NCI-H526 treated with DMSO at 0.1 percent for 48 hours (cell line): ENCODE measurements around the gene PNPLA6.
"Not testable (repeated sequence)": the region's sequence is repeated elsewhere in the genome, so short reads cannot be mapped to it uniquely, and the experiment has no call there.

Source experiments
- DNase-seq: peaks from one replicate; lab custom pipeline; 2025; lab: John Stamatoyannopoulos, UW

The PNPLA6 gene

DNA sequence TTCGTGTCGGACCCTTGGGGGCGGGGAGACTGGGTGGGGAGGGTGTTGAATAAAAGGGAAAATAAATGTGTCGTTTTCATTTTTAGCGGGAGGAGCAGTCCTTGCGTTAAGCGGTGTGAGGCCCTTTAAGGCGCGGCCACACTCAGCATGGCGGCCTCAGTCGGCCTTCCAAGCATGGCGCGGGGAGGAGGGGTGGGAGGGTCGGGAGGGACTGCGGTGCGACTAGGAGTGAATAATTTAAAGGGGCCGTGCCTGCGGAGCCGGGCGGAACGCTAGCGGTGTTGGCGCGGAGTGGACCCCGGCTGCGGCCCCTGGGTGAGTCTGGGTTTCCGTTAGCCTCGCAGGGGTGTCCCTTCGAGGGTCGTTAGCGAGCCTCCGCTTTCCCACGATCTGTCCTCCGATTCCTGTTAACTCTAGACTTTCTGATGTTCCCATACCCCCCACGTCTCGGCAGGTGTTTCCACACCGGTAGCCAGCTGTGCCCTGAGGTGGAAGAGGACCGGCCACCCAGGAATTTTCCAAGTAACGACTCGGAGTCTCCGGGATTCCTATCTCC, 1.5 kb upstream of the PNPLA6 start:
- DNase-seq, result peak; percentile 29

DNA sequence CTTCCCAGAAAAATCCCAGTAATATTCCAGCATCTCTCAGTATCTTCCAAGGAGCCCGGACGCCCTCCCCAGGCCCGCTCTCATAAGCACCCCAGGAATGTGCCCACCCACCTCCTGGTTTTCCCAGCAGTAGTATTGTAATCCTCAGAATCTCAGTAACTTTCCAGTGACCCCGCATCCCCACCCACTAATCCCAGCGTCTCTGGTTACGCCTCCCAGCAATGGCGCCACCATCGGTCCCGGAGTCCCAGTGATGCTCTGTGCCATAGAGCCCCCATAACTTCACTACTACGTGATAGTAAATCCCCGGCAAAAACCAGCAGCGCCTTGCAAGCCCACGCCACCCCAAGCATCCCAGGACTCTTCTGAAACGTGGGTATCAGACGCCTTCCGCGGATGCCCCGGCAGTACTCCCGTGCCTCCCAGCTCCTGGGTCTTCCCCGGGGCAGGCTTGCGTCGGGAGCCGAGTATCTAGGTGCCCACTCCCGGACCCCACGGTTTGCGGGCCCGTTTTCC, 928 bp upstream of the PNPLA6 start:
- no peak for DNase-seq

GRCh38 chr19:7535998-7536695, 630 bp downstream of the PNPLA6 start:
- no peak for DNase-seq

GRCh38 chr19:7538990-7539389, 3.5 kb downstream of the PNPLA6 start:
- DNase-seq, result not testable (repeated sequence)

- no peak for DNase-seq
Observed at GRCh38 chr19:7539827-7540425, 4.4 kb downstream of the PNPLA6 start.

- no peak for DNase-seq
Observed at GRCh38 chr19:7540761-7541474, 5.4 kb downstream of the PNPLA6 start.

- no peak for DNase-seq
Observed at GRCh38 chr19:7541475-7541824, 5.9 kb downstream of the PNPLA6 start.

- no peak for DNase-seq
Observed at GRCh38 chr19:7541828-7542443, 6.4 kb downstream of the PNPLA6 start.

DNA sequence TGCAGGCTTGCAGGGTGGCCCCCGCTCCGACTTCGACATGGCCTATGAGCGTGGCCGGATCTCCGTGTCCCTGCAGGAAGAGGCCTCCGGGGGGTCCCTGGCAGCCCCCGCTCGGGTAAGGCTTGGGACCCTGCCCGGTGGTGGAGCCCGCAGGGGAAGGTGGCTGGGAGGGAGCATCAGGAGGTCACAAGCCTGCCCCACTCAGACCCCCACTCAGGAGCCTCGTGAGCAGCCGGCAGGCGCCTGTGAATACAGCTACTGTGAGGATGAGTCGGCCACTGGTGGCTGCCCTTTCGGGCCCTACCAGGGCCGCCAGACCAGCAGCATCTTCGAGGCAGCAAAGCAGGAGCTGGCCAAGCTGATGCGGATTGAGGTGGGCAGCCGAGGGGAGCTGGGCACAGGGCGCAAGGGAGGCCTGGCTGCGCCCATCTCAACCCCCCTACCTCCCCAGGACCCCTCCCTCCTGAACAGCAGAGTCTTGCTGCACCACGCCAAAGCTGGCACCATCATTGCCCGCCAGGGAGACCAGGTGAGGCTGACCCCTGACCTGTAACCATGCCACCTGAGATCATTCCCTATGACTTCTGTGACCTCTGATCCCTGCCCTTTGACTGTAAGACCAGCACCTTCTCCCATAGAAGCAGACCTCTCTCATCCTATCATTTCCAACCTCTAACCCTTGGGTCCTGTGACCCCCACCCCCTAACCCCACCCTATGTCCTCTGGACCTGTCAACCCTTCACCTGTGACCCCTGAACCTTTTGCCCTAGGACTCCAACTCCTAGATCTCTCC, 7.2 kb downstream of the PNPLA6 start:
- DNase-seq, result no peak

DNA sequence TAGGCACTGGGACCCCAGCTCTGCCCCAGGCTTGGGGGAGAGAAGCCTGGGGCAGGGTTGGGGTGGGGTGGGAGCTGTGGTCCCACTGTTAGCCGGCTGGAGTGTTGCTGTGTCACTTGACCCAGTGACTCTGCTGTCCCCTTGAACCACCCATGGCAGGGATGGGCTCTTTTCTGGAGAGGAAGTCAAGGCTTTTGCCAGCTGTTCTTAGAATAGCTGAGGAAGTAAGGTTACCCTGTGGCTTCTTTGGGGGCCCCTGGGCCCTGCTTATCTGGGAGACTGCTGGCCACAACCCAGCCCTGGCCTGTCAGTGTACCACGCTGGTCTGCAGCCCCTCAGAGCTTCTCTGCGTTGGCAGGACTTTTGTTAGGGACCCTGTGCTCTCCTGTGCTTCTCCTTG, 9.1 kb downstream of the PNPLA6 start:
- no peak for DNase-seq

DNA sequence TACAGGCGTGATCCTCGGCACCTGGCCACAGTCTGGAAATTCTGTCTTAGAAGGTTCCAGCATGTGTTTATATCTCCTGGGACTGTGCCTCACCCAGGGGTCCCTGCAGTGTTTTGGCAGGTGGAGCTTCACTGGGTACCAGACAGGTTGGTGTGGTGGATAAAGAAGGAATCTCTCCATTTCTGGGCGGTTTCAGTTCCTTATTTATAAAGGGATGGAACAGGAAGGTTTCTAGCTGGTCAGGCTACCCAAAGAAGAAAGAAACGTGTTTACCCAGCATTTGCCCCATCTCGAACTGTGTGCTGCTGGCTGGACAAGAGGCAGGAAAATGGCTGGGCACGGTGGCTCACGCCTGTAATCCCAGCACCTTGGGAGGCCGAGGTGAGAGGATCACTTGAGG, 9.8 kb downstream of the PNPLA6 start:
- no peak for DNase-seq

- no peak for DNase-seq
Observed at GRCh38 chr19:7545904-7546303, 10.4 kb downstream of the PNPLA6 start.

GRCh38 chr19:7547159-7547558, 11.6 kb downstream of the PNPLA6 start:
- DNase-seq, result no peak

DNA sequence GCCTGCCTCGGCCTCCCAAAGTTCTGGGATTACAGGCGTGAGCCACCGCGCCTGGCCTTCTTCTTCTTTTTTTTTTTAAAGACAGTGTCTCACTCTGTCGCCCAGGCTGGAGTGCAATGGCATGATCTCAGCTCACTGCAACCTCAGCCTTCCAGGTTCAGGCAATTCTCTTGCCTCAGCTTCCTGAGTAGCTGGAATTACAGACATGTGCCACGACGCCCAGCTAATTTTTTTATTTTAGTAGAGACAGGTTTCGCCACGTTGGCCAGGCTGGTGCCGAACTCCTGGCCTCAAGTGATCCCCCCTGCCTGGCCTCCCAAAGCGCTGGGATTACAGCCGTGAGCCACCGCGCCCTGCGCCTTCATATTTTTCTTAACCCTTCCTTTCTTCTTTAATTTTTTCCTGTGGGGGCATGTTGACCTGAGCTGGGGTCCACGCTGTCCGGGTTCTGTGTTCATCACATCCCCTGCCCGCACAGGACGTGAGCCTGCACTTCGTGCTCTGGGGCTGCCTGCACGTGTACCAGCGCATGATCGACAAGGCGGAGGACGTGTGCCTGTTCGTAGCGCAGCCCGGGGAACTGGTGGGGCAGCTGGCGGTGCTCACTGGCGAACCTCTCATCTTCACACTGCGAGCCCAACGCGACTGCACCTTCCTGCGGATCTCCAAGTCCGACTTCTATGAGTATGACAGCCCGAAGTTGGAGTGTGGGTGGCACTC, 14.1 kb downstream of the PNPLA6 start:
- DNase-seq, result no peak

GRCh38 chr19:7550169-7550770, 14.8 kb downstream of the PNPLA6 start:
- no peak for DNase-seq

- DNase-seq, result peak; percentile 2
Observed at GRCh38 chr19:7550987-7551761, 15.7 kb downstream of the PNPLA6 start.

- DNase-seq, result no peak
Observed at GRCh38 chr19:7552781-7553180, 17.3 kb downstream of the PNPLA6 start.

DNA sequence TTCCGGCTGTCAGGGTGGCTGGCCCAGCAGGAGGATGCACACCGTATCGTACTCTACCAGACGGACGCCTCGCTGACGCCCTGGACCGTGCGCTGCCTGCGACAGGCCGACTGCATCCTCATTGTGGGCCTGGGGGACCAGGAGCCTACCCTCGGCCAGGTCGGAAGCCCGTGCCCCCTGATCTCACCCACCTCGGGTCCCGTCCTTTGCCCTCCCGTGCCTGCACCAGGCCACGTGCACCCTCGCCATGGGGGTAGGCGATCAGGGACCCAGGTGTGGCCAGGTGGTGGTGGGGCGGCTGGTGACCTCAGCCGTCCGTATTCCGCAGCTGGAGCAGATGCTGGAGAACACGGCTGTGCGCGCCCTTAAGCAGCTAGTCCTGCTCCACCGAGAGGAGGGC, 19.0 kb downstream of the PNPLA6 start:
- no peak for DNase-seq

DNA sequence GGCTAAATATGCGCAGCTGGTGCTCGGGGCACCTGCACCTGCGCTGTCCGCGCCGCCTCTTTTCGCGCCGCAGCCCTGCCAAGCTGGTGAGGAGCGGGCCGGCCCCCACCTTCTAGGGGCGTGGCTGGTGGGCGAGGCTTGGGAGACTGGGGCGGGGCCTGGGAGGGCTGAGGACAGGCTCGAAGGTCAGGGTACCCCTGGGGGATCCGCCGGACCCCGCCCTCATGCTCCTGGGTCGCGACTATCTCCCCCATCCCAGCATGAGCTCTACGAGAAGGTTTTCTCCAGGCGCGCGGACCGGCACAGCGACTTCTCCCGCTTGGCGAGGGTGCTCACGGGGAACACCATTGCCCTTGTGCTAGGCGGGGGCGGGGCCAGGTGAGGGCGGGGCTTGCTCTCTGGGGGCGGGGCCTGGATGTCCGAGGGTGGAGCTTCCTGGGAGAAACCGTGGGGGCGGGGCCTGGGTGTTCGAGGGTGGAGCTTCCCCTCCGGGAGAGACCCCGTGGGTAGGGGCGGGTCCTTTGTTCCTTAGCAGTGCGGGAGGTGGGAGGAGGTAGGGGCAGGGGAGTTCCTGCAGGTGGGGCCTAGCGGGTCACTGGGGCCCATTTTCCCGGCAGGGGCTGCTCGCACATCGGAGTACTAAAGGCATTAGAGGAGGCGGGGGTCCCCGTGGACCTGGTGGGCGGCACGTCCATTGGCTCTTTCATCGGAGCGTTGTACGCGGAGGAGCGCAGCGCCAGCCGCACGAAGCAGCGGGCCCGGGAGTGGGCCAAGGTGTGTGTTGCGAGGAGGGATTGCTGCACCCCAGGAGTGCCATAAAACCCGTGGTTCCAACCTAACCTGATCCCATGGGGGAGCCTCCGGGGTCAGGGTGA, 19.7 kb downstream of the PNPLA6 start:
- DNase-seq, result no peak
